LNCAP (cell line): ENCODE measurements around the gene SETD2.

ENCODE experiments used
- CTCF ChIP-seq: fragments of 450-650 bp; IDR thresholded peaks from 2 replicates; pipeline ENCODE4 v1.5.1; 2017; ENCODE audit warnings: mild to moderate bottlenecking

SETD2 gene

GRCh38 chr3:47028146-47028545 lies 135.8 kb downstream of the SETD2 start:
- no peak for TF ChIP-seq CTCF

GRCh38 chr3:47024932-47025331 lies 139.0 kb downstream of the SETD2 start:
- no peak; the same call in 1 of the 2 replicates for TF ChIP-seq CTCF

DNA sequence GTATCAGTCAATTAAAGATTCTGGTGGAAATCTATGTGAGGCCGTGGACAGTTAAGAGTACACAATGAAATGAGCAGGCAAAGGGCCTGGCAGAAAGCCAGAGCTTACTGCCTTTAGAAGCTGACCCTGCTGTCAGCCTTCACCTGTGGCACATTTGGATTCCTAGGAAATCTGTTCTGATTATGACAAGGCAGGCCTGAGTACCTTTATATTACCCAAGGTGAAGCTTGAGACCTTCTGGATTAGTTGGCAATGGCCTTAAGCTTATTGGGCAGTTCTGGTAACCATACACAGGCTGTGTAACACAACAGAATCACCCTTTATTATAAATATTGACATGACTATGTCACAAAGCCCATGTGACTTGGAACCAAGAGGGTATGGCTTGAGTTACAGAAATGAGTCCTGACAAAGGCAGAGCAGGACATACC lies 141.3 kb downstream of the SETD2 start:
- no peak for TF ChIP-seq CTCF

- no peak for TF ChIP-seq CTCF
Observed at GRCh38 chr3:47020311-47020710, 143.6 kb downstream of the SETD2 start.

DNA sequence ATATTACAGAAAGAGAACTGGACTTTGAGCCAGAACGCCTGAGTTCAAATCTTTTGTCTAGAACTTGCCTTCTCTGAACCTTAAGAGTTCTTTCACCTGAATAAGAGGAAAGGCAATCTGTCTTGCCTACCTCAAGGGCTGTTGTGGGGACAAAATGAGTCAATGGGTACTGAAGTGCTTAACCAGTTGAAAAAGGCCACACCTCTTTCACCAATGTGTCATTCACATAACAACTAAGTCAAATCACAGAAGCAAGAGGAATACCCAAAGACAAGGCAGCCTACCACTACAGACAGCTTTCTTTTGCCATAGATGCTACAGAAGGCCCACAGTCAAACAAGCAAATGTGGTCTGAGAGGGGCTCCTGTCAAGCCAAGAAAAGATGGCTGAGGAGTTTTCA lies 144.7 kb downstream of the SETD2 start:
- no peak for TF ChIP-seq CTCF

DNA sequence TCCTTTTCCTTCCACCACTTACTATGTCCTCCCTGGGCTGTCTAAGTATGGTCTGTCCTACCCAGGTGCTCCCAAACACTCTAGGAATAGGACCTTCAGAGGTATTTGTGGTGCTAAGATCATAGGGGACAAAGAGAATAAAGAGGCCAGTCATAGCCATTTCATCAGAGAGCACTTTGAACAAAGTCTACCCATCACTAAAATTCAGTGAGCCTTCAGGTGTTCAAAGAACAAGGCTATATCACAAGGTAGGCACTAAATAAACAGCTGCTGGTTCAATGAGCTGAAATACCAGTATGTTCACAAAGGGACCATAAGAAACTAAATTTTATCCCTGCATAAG lies 145.7 kb downstream of the SETD2 start:
- TF ChIP-seq CTCF: no peak

- TF ChIP-seq CTCF: no peak
Observed at GRCh38 chr3:47017504-47018268, 146.2 kb downstream of the SETD2 start.
